GM18951 (cell line): ENCODE measurements around the gene EXOC3.
"Not testable (repeated sequence)": the region's sequence is repeated elsewhere in the genome, so short reads cannot be mapped to it uniquely, and the experiment has no call there.

Source experiments
- POLR2A ChIP-seq: IDR thresholded peaks from 4 replicates; pipeline ENCODE4 v1.6.1; 2011; ENCODE audit warnings: mild to moderate bottlenecking; ENCODE audit not compliant: insufficient read length, insufficient read depth; ENCODE audit errors: extremely low read depth
- in situ Hi-C: fragments of 300-500 bp; cut with MboI; formaldehyde crosslinking; loops from one replicate; pipeline ENCODE4 v1.12.0; 2022; ENCODE audit warnings: low sequenced_read_pairs, mixed read lengths, inconsistent platforms; ENCODE audit not compliant: unreplicated experiment

The EXOC3 gene

GRCh38 chr5:483434-484140 is 40.6 kb downstream of the EXOC3 start:
- in situ Hi-C loops, result no loop called here
- no peak for TF ChIP-seq POLR2A

DNA sequence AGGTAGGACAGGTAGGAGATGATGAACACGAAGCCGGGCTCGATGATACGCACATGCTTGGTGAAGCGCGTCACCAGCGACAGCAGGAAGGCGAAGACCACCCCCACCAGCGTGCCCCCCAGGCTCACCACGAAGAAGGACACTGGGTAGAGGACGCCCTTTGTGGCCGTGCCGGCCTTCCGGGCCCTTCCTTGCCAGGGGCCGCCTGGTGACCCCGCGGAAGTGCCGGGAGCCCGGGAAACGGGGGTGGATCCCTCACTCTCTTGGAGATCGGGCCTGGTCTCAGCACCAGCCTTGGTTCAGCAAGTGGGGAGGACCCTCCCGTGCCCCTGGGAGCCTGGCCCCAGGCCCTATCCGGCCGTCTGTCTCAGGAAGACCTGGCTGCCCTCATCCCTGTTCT is 41.6 kb downstream of the EXOC3 start:
- no peak for TF ChIP-seq POLR2A
- in situ Hi-C loops, result no loop called here

- in situ Hi-C loops, result no loop called here
- TF ChIP-seq POLR2A, result no peak
Observed at GRCh38 chr5:485113-485945, 42.4 kb downstream of the EXOC3 start.

DNA sequence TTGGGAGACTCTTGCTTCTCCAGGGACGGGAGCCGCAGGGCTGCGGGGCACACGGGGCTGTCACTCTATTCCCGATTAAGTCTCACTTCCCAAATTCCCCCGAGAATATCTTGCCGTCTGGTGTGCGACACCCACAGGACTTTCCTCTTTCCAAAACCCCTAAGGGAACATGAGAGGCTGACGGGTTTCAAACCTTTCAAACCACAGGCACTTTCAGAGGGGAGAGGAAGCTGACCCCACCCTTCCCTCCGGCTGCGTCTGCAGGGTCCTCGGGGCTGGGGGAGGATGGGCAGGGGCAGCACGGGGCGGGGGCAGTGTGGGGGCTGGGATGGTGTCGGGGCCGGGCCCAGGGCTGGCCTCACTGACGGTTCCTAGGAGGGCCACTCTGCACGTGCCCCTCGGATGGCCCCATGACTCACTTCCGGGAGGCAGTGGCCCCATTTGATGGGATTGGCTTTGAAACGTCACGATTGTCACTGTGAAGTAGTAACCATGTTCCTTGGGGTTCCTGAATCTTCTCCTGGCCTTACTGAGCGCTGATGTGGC is 43.0 kb downstream of the EXOC3 start:
- no peak for TF ChIP-seq POLR2A
- in situ Hi-C loops, result no loop called here

GRCh38 chr5:486597-486996 is 43.6 kb downstream of the EXOC3 start:
- in situ Hi-C loops, result not testable (repeated sequence)

- no peak for TF ChIP-seq POLR2A
- in situ Hi-C loops, result no loop called here
Observed at GRCh38 chr5:488241-488640, 45.3 kb downstream of the EXOC3 start.

DNA sequence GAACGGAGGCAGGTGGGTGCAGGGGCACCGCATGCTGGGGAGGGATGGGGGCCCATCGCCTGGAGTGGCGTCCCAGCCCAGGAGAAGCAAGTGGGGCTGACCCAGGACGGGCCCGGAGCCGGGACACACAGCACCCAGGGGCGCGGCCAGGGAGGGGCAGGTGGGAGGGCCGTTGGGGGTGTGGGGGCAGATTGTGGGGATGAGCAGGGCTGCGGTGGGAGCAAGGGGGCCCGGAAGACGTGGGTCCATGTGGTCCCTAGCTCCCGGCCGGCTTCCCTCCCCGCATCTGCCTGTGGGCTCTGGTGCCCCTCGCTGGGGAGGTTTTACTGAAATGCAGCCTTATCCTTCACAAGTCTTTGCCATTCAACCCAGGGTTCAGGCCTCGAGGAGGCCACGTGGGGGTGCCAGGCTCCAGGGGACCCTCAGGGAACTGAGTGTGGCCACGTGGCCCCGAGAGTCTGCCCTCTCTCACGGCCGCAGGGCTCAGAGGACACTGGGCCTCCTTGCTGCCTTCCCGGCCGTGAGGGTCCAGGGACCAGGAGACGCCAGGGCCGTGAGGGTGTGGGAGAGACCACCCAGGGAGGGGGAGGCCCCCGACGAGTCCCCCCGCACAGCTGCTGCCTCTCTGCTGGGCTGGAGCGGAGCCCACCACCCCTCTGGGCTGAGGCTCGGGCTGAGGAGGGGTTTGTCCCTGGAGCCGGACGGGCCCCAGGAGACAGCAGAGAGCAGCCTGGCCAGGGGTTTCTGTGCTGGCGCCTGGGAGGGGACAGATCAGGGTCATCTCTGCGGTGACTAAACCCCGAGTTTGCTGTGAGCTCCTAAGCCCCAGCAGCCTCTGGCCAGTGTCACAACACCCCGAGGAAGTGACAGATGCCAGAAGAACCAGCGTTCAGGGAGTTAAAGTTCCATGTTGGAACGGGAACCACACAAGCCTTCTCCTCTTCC is 46.0 kb downstream of the EXOC3 start:
- in situ Hi-C loops, result no loop called here
- TF ChIP-seq POLR2A, result no peak

DNA sequence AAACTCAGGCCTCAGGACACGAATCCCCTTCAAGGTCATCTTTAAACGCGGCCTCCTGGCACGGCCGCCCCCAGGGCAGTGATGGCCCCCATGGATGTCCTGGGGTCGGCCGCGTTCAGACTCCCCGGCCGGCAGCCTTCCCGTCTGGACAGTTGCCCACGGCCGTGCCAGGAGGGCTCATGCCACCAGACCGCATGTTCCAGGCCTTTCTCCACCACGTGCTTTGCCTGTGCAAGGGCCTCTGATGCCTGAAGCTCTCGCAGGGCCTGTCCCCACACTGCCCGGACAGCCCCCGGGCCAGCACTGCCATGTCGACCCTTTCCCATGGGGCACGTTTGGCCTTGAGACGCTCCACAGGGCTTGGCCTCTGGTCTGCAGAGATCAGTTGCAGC is 46.7 kb downstream of the EXOC3 start:
- in situ Hi-C loops, result no loop called here
- no peak for TF ChIP-seq POLR2A

GRCh38 chr5:490116-491106 is 47.4 kb downstream of the EXOC3 start:
- TF ChIP-seq POLR2A, result no peak
- in situ Hi-C loops, result no loop called here

DNA sequence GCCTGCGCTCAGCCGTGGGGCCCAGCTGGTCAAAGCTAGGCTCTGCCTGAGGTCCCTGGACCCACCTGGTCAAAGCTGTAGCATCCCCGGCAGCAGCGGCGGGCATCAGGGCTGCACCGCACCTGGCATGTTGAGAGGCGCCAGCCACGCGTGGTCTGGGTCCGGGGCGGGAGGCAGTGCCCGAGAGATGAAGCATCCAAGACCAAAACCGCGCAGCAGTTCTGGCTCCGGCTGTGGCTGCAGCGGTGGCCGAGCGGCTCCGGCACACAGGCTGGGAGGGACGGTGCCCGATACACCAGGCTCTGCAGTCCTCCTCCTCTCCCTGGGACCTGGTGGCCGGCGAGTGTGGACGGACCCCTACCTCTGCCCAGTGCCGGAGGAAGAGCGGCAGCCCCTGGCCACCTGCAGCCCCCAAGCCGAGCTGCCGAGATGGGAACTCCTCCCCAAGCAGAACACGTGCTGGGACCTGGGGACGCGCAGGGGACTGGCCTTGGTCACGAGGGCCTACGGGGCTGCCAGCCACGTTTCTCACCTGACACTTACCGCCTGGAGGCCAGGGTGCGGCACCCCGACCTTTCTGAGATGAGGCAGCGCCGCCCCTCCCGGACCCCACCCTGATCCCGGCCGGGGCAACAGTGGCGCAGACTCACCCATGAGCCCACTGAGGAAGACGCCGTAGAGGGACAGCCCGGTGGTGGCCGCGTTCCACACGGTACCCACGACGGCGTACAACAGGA is 48.3 kb downstream of the EXOC3 start:
- in situ Hi-C loops, result no loop called here
- no peak for TF ChIP-seq POLR2A

DNA sequence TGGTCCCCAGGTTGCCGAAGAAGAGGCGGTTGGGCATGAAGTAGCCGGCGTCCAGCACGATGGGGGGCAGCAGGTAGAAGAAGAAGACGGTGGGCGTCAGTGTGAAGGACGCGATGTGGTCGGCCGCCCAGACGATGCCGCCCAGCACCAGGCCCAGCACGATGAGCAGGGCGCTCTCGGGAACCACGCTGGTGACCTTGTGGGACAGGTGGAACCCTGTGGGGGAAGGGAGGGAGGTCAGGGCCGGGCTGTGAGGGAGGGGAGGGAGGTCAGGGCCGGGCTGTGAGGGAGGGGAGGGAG is 48.8 kb downstream of the EXOC3 start:
- in situ Hi-C loops, result no loop called here
- no peak for TF ChIP-seq POLR2A
